Loucy (cell line): Measurements from ENCODE around the gene CCHCR1.

Source experiments
- EZH2phosphoT487 ChIP-seq: fragments of 200-600 bp; IDR thresholded peaks from 2 replicates; pipeline ENCODE4 v1.6.1; 2018; ENCODE audit warnings: antibody characterized with exemption, mild to moderate bottlenecking, moderate library complexity, borderline replicate concordance
- TF ChIP-seq, protein P1 (sequence below): fragments of 200-600 bp; sonication (generic); conservative IDR thresholded peaks from 2 replicates; pipeline ENCODE4 v1.5.1; 2014; ENCODE audit warnings: mild to moderate bottlenecking, antibody characterized with exemption, low read length

DNA sequence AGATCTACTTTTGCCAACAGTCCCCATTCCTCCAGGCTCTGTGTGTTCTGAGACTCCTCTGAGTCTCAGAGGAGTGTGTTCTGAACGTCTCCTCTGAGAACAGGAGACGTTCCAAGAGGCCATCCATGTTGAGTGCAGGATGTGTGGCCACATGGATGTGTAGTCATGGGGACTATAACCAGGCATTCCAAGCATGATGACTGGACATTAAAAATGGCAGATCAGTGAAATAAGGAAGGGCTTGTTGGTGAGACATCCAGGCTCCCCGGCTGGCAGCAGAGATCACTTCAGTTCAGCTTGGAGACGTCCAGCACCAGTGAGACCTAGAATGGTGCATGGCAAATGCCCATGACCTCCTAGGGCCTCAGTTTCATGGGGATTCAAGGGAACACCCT is 47.1 kb upstream of the CCHCR1 start:
- TF ChIP-seq, protein P1, sequence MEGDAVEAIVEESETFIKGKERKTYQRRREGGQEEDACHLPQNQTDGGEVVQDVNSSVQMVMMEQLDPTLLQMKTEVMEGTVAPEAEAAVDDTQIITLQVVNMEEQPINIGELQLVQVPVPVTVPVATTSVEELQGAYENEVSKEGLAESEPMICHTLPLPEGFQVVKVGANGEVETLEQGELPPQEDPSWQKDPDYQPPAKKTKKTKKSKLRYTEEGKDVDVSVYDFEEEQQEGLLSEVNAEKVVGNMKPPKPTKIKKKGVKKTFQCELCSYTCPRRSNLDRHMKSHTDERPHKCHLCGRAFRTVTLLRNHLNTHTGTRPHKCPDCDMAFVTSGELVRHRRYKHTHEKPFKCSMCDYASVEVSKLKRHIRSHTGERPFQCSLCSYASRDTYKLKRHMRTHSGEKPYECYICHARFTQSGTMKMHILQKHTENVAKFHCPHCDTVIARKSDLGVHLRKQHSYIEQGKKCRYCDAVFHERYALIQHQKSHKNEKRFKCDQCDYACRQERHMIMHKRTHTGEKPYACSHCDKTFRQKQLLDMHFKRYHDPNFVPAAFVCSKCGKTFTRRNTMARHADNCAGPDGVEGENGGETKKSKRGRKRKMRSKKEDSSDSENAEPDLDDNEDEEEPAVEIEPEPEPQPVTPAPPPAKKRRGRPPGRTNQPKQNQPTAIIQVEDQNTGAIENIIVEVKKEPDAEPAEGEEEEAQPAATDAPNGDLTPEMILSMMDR: no peak
- TF ChIP-seq EZH2phosphoT487: no peak
